ENCODE data around the gene METAP1D.
"Not testable (repeated sequence)": the region's sequence is repeated elsewhere in the genome, so short reads cannot be mapped to it uniquely, and the experiment has no call there.

METAP1D gene

DNA sequence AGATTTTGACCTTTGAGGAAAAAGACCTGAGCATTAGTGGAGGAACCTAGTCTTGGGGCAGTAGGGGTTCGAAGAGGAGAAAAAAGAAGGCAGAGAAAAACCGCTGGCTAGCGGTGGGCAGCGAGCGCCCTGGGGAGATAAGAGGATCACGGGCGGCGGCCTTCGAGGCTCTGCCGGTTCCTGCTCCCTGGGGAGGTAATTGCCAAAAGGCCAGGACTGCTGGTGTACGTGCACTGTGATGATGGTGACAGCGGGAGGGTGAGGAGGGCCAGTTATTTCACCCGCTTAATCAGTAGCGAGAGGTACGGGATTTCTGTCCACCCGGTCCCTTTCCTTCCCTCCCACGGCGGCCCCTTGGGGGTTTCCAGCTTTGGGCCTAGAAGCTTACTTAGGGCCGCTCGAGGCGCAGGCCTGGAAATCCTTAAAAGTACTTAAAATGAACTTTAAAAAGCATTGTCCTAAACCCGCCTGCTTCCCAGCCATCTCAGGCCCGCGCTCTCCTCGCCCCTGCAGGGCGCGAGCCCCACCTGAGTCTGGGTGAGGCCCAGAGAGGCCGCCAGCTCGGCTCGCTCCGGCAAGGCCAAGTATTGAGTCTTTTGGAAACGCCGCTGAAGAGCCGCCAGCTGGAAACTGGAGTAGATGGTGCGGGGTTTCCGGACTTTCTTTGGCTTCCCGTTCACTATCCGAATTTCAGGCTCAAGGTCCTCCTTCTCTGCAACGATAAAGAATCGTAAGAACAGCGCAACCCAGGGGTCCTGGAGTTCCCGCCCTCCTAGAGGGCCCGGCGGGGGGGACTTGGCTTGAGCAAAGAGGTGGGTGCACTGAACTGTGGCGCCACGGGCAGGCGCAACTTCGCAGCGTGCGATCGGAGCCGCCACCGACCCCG lies 101.4 kb downstream of the METAP1D start:
- no peak for DNase-seq

GRCh38 chr2:172101821-172102390 lies 102.2 kb downstream of the METAP1D start:
- no peak for DNase-seq

GRCh38 chr2:172102391-172103359 lies 102.9 kb downstream of the METAP1D start, which contains the start of gene DLX2:
Gene DLX2, minus strand, starts transcription at chr2:172102900. Its CDS starts 362 bp downstream, at chr2:172102538.
- peak in 47 of 56 donors; percentile 21 to 86 (median 58) for DNase-seq

GRCh38 chr2:172103471-172104272 lies 103.9 kb downstream of the METAP1D start:
- DNase-seq: peak in 41 of 56 donors; percentile 7 to 82 (median 41)

DNA sequence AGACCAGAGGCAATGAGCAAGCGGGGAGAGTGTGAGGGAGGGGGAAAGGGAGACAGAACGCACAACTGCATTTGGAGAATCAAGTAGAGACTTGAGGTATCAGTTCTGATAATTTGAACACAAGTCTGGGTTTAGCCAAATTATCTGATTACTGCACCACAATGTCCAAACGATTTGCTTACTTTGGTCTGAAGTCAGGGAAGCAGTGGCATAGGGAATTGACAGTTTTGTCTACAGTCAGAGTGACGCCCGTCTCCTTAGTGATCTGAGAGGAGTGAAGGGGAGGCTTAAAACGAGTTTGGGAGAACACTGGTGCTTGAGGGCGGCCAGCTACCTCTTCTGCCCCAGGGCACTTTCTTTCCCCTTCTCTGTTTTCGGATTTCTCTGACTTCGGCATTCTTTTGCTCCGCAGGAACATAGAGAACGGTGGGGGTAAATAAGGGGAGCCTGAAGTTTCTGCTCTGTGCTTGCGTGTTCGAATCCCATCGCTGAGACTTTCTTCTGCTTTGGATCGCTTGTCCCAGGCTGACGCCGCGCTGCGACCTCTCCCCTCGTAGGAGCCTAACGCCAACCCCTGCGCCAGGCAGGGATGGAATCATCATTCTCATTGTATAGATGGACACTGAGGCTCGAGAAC lies 105.8 kb downstream of the METAP1D start:
- DNase-seq: no peak

DNA sequence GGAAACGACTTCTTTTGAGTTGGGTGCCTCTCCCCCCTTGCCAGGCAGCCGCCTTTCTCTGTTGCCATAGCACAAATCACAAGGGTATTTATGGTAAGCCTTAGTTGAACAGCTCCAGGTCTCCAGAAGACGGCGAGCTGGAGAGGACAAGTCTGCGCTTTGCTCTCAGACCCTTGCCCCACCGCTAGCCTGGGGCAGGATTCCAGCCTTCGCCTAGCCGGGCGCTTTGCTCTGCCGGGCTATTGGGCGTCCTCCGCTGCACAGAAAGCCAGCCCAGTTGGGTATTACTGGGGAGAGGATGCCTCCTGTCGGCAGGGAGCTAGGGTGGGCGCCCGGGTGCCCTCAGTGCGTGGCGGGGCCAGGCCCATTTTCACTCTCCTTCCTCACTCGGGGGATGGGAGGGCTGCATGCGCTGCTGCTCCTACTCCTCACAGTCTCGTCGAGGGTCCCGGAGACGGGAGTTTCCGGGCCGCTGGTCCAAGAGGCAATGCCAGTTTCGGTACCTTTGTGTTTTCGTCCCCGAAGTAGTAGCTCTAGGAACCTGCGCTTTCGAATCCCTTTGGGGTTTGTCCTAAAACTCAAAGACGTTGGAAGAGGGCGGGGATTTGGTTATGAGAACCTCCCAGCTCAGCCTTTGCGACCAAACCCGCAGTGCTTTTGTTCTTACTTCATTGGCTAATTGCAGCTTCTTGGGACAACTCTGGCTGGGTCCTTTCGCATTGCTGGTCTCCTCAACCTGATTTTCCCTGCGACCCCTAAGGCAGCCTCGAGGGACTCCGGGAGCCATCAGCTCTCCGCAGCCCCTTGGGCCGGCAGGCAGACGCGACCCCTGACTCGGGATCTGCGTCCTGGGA lies 106.6 kb downstream of the METAP1D start:
- DNase-seq: no peak

GRCh38 chr2:172107690-172108586 lies 108.2 kb downstream of the METAP1D start:
- no peak for DNase-seq

GRCh38 chr2:172108587-172108930 lies 108.8 kb downstream of the METAP1D start:
- no peak for DNase-seq

DNA sequence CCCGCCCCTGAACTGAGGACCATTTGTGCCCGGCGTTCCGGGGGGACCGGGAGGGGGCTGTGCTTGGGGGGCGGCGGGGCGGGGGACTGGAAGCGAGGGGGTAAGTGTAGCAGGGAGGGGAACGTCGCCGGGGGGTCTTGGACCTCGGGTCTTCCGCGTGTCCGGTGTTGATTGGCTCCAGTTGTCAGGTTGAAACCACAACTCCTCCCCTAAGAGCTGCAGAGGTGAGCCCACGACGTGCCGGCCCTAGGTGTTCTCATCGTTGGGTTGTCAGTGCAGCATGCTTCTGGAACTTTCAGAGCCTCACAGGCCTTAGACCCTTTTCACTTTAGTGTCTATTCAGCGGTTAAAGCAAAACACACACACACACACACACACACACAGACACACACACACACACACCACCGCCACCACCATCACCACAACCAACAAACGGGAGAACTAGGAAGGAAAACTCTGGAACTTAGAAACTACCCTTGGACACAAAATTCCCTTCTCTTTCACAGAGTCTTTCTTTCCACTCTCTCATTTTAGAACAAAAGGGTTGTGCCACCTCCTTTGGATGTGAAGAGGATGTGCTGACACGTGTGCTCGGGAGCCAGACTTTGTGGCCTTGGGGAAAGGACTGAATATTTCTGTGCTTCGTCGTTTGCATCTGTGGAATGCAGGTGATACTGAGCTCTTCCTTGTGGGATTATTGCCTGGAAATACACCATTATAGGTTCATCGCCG lies 109.7 kb downstream of the METAP1D start:
- DNase-seq: no peak

DNA sequence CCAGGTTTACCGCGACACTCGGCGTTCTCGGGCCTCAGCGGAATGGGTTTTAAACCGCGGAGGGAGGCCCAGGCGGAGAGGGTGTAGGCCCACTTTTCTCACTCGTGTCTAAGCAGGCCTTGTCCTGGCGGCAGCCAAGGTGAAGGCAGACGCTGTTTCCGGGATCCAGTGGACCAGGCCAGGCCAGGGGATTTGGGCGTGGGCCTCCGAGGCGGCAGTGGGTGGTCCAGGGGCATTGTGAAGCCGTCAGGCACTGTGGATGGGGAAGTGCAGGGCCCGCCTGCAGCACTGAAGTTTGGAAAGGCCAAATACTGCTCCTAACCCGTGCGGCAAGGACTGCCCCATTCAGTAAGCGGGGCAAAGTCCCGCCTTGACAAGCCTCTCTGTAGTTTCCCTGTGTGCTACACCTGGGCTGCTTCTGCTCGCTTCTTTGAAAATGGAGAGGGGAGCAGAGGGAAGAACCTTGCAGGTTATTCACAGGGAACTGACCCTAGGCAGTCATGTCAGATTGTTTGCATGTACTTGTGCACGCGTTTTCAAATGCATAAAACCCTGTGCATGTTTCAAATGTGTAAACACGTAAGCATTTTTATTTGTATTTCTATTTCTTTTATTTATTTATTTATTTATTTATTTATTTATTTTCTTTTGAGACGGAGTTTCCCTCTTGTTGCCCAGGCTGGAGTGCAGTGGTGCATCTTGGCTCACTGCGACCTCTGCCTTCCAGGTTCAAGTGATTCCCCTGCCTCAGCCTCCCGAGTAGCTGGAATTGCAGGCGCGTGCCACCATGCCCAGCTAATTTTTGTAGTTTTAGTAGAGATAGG lies 110.4 kb downstream of the METAP1D start:
- no peak for DNase-seq

DNA sequence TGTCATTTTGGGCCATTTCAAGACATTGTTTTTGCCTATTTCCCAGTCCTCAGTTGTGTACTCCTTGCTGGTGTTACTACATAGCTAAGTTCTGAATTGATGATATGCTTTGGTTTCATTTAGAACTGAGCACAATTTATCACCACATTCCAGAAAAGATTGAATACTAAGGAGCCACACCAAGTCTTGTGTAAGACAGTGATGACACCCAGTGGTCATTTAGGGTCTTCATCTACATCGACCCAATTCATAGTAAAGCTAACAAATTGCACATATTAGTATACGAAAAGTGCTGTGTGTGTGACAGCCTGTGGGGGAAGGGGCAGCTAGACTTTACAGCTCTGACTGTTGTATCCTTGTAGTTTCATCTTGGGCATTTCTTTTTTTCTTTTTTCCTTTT lies 113.9 kb downstream of the METAP1D start:
- DNase-seq: no peak

DNA sequence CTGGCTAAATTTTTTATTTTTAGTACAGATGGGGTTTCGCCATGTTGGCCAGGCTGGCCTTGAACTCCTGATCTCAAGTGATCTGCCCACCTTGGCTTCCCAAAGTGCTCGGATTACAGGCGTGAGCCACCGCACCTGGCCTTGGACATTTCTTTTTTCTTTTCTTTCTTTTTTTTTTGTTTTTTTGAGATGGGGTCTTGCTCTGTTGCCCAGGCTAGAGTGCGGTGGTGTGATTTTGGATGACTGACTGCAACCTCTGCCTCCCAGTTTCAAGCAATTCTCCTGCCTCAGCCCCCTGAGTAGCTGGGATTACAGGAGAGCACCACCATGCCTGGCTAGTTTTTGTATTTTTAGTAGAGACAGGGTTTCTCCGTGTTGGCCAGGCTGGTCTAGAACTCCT lies 114.4 kb downstream of the METAP1D start:
- not testable (repeated sequence) for DNase-seq

DNA sequence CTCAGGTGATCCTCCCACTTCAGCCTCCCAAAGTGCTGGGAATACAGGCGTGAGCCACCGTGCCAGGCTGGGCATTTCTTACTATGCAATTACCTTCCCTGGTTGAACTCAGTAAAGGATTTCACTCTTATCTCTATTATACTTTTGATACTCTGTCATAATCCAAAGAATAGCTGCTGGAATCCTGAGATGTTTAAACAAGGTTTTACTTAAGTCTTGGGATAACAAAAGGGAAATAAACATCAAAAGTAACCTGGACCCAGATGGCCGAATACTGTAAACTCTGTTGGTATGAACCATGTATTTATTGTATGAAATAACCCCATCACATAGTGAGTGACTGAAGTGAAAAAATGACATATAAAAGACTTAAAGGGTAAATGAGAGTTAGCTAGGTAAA lies 114.8 kb downstream of the METAP1D start:
- no peak for DNase-seq

DNA sequence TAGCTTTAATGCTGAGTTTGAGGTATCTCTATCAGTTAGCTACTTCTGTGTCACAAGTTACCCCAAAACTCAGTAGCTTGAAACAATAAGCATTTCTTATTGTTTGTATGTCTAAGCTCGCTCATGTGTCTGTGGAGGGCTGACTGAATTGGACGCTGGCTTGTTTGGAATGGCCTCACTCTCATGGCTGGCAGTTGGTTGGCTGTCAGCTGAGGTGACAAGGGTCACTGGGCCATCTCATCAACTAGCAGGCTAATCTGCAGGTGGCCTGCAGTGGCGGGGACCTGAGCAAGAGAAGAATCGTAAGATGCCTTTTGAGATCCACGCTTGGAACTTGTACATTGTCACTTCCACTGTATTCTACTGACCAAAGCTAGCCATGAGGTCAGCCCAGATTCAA lies 116.4 kb downstream of the METAP1D start:
- DNase-seq: no peak

- DNase-seq: no peak
Observed at GRCh38 chr2:172119089-172119488, 119.3 kb downstream of the METAP1D start.

DNA sequence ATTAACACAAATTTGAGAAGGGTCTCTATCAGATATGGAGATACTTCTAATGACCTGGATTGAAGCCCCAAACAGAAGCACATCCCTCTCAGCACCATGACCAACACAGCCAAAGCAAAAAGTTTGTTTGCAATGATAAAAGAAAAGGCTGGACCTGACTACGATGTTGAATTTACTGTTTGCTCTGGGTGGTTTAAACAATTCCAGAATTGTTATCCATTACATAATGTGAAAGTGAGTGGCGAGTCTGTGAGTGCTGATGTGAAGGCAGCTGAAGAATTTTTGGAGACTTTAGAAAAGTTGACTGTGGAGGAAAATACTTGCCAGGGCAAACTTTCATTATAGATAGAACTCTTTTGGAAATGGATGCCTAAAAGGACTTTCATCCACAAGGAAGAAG lies 120.4 kb downstream of the METAP1D start:
- no peak for DNase-seq

- DNase-seq: no peak
Observed at GRCh38 chr2:172128484-172128883, 128.7 kb downstream of the METAP1D start.
